Mesendoderm (in vitro differentiated cells): Measurements from ENCODE around the gene RFX2.

Experiments
- DNase-seq: peaks from one replicate; pipeline ENCODE4 v3.0.0; 2013
- H2AK5ac ChIP-seq: 2 replicates; pipeline ENCODE4 v1.6.1; 2013; ENCODE audit warnings: low read length, inconsistent platforms
- H2BK120ac ChIP-seq: 2 replicates; pipeline ENCODE4 v1.6.1; 2013; ENCODE audit warnings: low read depth, mild to moderate bottlenecking, low read length, moderate library complexity, mixed read lengths
- H2BK15ac ChIP-seq: replicated peaks from 2 replicates; pipeline ENCODE4 v1.6.1; 2013; ENCODE audit warnings: low read depth, mild to moderate bottlenecking, moderate library complexity
- H2BK5ac ChIP-seq: 2 replicates; pipeline ENCODE4 v1.6.1; 2013; ENCODE audit warnings: low read length, inconsistent platforms
- H3K18ac ChIP-seq: 2 replicates; pipeline ENCODE4 v1.6.1; 2013; ENCODE audit warnings: mild to moderate bottlenecking, low read length, mixed read lengths
- H3K23ac ChIP-seq: one replicate; pipeline ENCODE4 v1.6.1; 2013; ENCODE audit warnings: low read length
- H3K27ac ChIP-seq: 2 replicates; pipeline ENCODE4 v1.5.1; 2013; ENCODE audit warnings: low read depth, mild to moderate bottlenecking, inconsistent platforms, low read length, moderate library complexity
- H3K27me3 ChIP-seq: 2 replicates; pipeline ENCODE4 v1.6.1; 2013; ENCODE audit warnings: low read length, control low read depth, mild to moderate bottlenecking, inconsistent platforms; ENCODE audit not compliant: insufficient read depth, poor library complexity
- H3K36me3 ChIP-seq: 2 replicates; pipeline ENCODE4 v1.6.1; 2013; ENCODE audit warnings: low read length, inconsistent platforms; ENCODE audit not compliant: control insufficient read depth, insufficient read depth
- H3K4ac ChIP-seq: one replicate; pipeline ENCODE4 v1.6.1; 2013; ENCODE audit warnings: low read depth, mild to moderate bottlenecking, low read length, moderate library complexity
- H3K4me1 ChIP-seq: 2 replicates; pipeline ENCODE4 v1.6.1; 2013; ENCODE audit warnings: low read depth, low read length, inconsistent platforms; ENCODE audit not compliant: control insufficient read depth
- H3K4me2 ChIP-seq: 2 replicates; pipeline ENCODE4 v1.6.1; 2013; ENCODE audit warnings: low read length
- H3K4me3 ChIP-seq: 2 replicates; pipeline ENCODE4 v1.5.1; 2013; ENCODE audit warnings: mild to moderate bottlenecking, low read length
- H3K56ac ChIP-seq: one replicate; pipeline ENCODE4 v1.6.1; 2013; ENCODE audit warnings: low read length
- H3K79me1 ChIP-seq: 2 replicates; pipeline ENCODE4 v1.6.1; 2013; ENCODE audit warnings: low read length, inconsistent platforms
- H3K79me2 ChIP-seq: 2 replicates; pipeline ENCODE4 v1.6.1; 2013; ENCODE audit warnings: mild to moderate bottlenecking, low read length; ENCODE audit not compliant: control insufficient read depth, insufficient read depth
- H3K9ac ChIP-seq: 2 replicates; pipeline ENCODE4 v1.6.1; 2013; ENCODE audit warnings: low read length, inconsistent platforms
- H4K5ac ChIP-seq: one replicate; pipeline ENCODE4 v1.6.1; 2013; ENCODE audit warnings: low read length
- H4K8ac ChIP-seq: one replicate; pipeline ENCODE4 v1.6.1; 2013; ENCODE audit warnings: low read depth, mild to moderate bottlenecking, control low read depth, low read length, moderate library complexity
- WGBS: extraction: QIAGEN DNeasy Blood & Tissue Kit; methylation state at CpG from one replicate; pipeline ENCODE4 v1.1.7; 2013; ENCODE audit warnings: low lambda C conversion rate, missing lambda C conversion rate; ENCODE audit not compliant: insufficient coverage; ENCODE audit errors: extremely low coverage; 5-methylcytosine and 5-hydroxymethylcytosine counted together

The RFX2 gene

DNA sequence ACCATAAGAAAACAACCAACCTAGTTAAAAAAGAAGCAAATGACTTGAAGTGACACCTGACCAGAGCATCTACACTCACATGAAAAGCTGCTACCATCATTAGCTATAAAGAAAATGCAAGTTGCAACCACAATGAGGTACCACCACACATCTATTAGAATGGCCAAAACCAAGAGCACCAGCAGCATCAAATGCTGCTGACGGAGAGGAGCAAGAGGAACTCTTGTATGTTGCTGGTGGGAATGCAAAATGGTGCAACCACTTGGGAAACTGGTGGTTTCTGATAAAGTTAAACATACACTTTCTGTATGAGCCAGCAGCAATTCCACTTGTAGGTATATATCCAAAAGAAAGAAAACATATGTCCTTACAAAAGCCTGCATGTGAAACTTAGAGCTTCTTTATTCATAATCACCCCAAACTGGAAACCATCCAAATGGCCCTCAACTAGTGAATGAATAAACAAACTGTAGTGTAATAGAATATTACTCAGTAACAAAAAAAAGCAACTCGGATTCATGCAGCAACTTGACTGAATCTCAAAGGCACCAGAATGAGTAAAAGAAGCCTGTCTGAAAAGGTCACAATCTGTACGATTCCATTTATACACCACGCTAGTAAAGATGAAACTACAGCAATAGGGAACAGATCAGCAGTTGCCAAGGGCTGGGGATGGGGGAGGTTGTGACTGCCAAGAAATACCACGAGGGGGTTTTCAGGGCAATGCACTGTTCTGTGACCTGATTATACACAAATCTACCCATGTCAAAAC, 71.5 kb downstream of the RFX2 start:
- no peak for DNase-seq
- Histone ChIP-seq H3K56ac (no peak overlapping the region), H3K18ac (no peak overlapping the region), H3K9ac (no peak overlapping the region), H2BK5ac (no peak overlapping the region), H3K23ac (no peak overlapping the region), H2BK120ac (no peak overlapping the region), H4K5ac (no peak overlapping the region), H3K4ac (no peak overlapping the region), H3K4me3 (no peak overlapping the region), H4K8ac (no peak overlapping the region), H3K27me3 (no peaks in the 10 kb centered on the region), H3K36me3 (no peaks in the 10 kb centered on the region), H3K27ac (no peak overlapping the region), H3K79me2 (no peaks in the 10 kb centered on the region), H2BK15ac (no peak overlapping the region), H3K79me1 (no peaks in the 10 kb centered on the region), H3K4me2 (no peak overlapping the region), H3K4me1 (no peaks in the 10 kb centered on the region), H2AK5ac (no peak overlapping the region)
- no CpG with 5 or more reads among the region's 5 CpGs for WGBS

DNA sequence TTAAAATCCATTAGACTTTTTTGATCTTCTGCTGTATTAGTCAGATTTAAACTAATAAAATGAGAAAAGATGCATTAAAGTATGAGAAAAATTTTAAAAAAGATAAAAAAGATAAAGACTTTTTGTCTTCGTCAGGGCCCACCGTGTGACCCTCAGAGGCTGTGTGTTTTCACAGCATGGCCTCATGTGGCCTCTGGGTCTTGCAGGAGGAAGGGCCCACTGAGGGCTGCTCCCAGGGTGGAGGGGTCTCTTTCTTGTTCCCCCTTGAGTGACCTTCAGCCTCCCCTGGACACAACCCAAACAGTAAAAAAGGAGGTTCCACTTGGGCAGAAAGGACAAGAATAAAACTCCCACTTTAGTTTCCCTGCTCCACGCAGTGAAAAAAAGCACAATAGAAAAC, 75.3 kb downstream of the RFX2 start:
- no peak overlapping the region for H3K27ac ChIP-seq
- H3K4ac ChIP-seq = no peak overlapping the region
- WGBS = no CpG with 5 or more reads among the region's 3 CpGs
- no peak overlapping the region for H3K56ac ChIP-seq
- H3K27me3 ChIP-seq = no peaks in the 10 kb centered on the region
- no peak overlapping the region for H3K4me2 ChIP-seq
- H2BK120ac ChIP-seq = no peak overlapping the region
- H3K79me2 ChIP-seq = no peaks in the 10 kb centered on the region
- H4K5ac ChIP-seq = no peak overlapping the region
- DNase-seq = no peak
- no peaks in the 10 kb centered on the region for H3K4me1 ChIP-seq
- H2AK5ac ChIP-seq = no peak overlapping the region
- H3K79me1 ChIP-seq = no peaks in the 10 kb centered on the region
- no peak overlapping the region for H3K18ac ChIP-seq
- no peak overlapping the region for H3K4me3 ChIP-seq
- H3K36me3 ChIP-seq = no peaks in the 10 kb centered on the region
- H3K9ac ChIP-seq = no peak overlapping the region
- no peak overlapping the region for H2BK15ac ChIP-seq
- no peak overlapping the region for H4K8ac ChIP-seq
- no peak overlapping the region for H2BK5ac ChIP-seq
- H3K23ac ChIP-seq = no peak overlapping the region

DNA sequence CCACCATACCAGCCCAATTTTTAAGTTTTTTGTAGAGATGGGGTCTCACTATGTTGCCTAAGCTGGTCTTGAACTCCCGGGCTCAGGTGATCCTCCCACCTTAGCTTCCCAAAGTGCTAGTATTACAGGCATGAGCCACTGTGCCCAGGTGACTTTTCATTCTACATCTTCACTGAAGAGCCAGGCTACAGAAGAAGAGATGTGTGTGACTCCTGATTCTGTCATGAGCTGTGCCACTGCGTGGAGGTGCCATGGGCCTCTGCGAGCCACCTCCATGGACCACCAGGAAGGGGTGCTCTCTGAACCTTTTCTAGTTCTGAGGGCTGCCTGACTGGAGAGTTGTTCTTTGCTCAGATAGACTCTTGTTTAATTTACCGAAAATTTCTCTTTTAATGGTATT, 75.8 kb downstream of the RFX2 start:
- Histone ChIP-seq H3K4me2 (no peak overlapping the region), H4K8ac (no peak overlapping the region), H3K4me3 (no peak overlapping the region), H2BK5ac (no peak overlapping the region), H2AK5ac (no peak overlapping the region), H2BK15ac (no peak overlapping the region), H4K5ac (no peak overlapping the region), H3K79me1 (no peaks in the 10 kb centered on the region), H3K4me1 (no peaks in the 10 kb centered on the region), H2BK120ac (no peak overlapping the region), H3K56ac (no peak overlapping the region), H3K9ac (no peak overlapping the region), H3K27me3 (no peaks in the 10 kb centered on the region), H3K23ac (no peak overlapping the region), H3K79me2 (no peaks in the 10 kb centered on the region), H3K4ac (no peak overlapping the region), H3K36me3 (no peaks in the 10 kb centered on the region), H3K27ac (no peak overlapping the region), H3K18ac (no peak overlapping the region)
- no CpG with 5 or more reads among the region's 4 CpGs for WGBS
- DNase-seq = no peak

DNA sequence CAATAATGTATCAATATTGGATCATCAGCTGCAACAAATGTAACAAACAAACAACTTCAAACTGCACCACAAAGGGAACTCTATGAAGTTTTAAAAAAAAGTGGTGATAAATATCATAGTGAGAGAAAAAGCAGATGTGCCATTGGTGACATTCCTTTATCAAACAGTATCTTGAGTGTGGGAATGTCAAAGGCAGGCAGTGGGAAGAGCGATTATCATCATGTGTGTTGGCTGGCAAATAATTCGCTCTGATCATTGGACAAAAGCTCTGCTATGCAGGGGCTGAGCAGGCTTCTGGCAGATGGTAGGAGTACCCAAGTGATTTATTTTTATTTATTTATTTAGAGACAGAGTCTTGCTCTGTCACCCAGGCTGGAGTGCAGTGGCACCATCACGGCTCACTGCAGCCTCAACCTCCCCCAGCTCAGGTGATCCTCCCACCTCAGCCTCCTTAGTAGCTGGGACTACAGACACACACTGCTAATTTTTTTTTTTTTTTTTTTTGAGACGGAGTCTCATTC, 76.5 kb downstream of the RFX2 start:
- H3K27me3 ChIP-seq = no peaks in the 10 kb centered on the region
- no peak overlapping the region for H3K4me3 ChIP-seq
- no peak overlapping the region for H4K5ac ChIP-seq
- no peak for DNase-seq
- H3K36me3 ChIP-seq = no peaks in the 10 kb centered on the region
- no peak overlapping the region for H2BK15ac ChIP-seq
- no peak overlapping the region for H3K23ac ChIP-seq
- H2BK120ac ChIP-seq = no peak overlapping the region
- H3K4me2 ChIP-seq = no peak overlapping the region
- H3K56ac ChIP-seq = no peak overlapping the region
- no peak overlapping the region for H2BK5ac ChIP-seq
- no peaks in the 10 kb centered on the region for H3K79me1 ChIP-seq
- no peaks in the 10 kb centered on the region for H3K4me1 ChIP-seq
- no peak overlapping the region for H3K4ac ChIP-seq
- H3K18ac ChIP-seq = no peak overlapping the region
- no CpG with 5 or more reads among the region's 4 CpGs for WGBS
- no peak overlapping the region for H3K9ac ChIP-seq
- H3K79me2 ChIP-seq = no peaks in the 10 kb centered on the region
- no peak overlapping the region for H2AK5ac ChIP-seq
- H3K27ac ChIP-seq = no peak overlapping the region
- no peak overlapping the region for H4K8ac ChIP-seq

DNA sequence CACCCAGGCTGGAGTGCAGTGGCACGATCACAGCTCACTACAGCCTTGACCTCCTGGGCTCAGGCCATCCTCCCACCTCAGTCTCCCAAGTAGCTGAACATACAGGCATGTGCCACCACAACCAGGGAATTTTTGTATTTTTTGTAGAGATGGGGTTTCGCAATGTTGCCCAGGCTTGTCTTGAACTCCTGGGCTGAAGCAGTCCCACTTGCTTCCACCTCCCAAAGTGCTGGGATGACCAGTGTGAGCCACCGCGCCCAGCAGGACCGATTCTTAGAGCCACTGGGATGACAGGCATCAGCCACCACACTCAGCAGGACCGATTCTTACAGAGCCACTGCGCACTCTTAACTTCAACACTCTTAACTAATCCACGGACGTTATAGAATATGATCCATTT, 77.5 kb downstream of the RFX2 start:
- no peaks in the 10 kb centered on the region for H3K4me1 ChIP-seq
- no peak overlapping the region for H2BK5ac ChIP-seq

DNA sequence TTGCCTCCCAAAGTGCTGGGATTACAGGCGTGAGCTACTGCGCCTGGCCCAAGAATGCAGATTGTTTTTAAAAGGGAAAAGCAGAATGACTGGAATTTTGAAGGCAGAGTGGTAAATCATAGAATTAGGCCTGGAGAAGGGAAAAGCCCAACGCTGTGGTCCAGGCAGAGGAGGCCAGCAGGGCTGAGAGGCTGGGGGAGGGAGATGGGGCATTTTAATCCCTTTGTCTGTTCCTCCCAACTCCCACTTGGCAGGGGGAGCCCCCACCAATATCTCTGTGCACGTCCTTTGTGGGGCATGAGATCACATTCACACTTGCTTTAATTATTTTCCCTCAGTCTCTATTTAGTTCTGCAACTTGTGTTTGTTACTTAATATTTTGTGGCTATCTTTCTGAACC, 77.9 kb downstream of the RFX2 start:
- no CpG with 5 or more reads among the region's 4 CpGs for WGBS
- no peak for DNase-seq
- Histone ChIP-seq H3K4me1 (no peaks in the 10 kb centered on the region), H4K8ac (no peak overlapping the region), H3K4ac (no peak overlapping the region), H4K5ac (no peak overlapping the region), H3K9ac (no peak overlapping the region), H3K27ac (no peak overlapping the region), H3K36me3 (no peaks in the 10 kb centered on the region), H3K4me3 (no peak overlapping the region), H3K79me1 (no peaks in the 10 kb centered on the region), H2BK15ac (no peak overlapping the region), H2AK5ac (no peak overlapping the region), H2BK120ac (no peak overlapping the region), H3K79me2 (no peaks in the 10 kb centered on the region), H3K23ac (no peak overlapping the region), H3K56ac (no peak overlapping the region), H3K4me2 (no peak overlapping the region), H2BK5ac (no peak overlapping the region), H3K18ac (no peak overlapping the region), H3K27me3 (no peaks in the 10 kb centered on the region)

More for the DNA sequence above, 77.5 kb downstream of the RFX2 start:
- no peak overlapping the region for H2BK15ac ChIP-seq
- no peak overlapping the region for H3K27ac ChIP-seq
- H3K4me3 ChIP-seq = no peak overlapping the region
- no peak overlapping the region for H2BK120ac ChIP-seq
- no peak overlapping the region for H3K23ac ChIP-seq
- no peak for DNase-seq
- no peak overlapping the region for H3K9ac ChIP-seq
- no peak overlapping the region for H4K5ac ChIP-seq
- no peaks in the 10 kb centered on the region for H3K79me2 ChIP-seq
- H3K56ac ChIP-seq = no peak overlapping the region
- no peak overlapping the region for H3K18ac ChIP-seq
- H3K4me2 ChIP-seq = no peak overlapping the region
- H2AK5ac ChIP-seq = no peak overlapping the region
- no CpG with 5 or more reads among the region's 9 CpGs for WGBS
- no peaks in the 10 kb centered on the region for H3K79me1 ChIP-seq
- H3K36me3 ChIP-seq = no peaks in the 10 kb centered on the region
- no peak overlapping the region for H3K4ac ChIP-seq
- no peaks in the 10 kb centered on the region for H3K27me3 ChIP-seq
- no peak overlapping the region for H4K8ac ChIP-seq
